NCI-H2227 treated with DMSO at 0.1 percent for 48 hours (cell line): ENCODE results near the gene MAP3K5.

Experiments
- DNase-seq: peaks from one replicate; lab custom pipeline; 2025; lab: John Stamatoyannopoulos, UW

The MAP3K5 gene

GRCh38 chr6:136749359-136749997 is 42.8 kb downstream of the MAP3K5 start:
- peak; percentile 60 for DNase-seq

DNA sequence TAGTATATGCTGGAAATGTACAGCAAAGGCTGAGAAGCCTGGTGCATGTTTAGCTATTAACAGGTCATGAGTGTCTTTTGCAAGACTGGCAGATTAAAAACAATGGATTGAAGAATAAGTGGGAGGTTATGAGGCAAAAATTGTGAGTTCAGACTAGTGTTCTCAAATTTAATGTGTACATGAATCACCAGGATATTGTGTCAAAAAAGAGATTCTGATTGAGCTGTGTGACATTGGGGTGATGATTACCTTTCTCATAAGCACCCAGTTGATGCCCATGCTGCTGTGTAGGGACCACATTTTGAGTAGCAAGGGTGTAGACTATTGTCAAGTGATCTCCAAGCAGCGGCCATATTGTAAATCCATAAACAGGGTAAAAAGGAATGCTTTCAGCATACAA is 44.8 kb downstream of the MAP3K5 start:
- no peak for DNase-seq

- DNase-seq = no peak
Observed at GRCh38 chr6:136745300-136745699, 47.0 kb downstream of the MAP3K5 start.

GRCh38 chr6:136744889-136745288 is 47.4 kb downstream of the MAP3K5 start:
- DNase-seq = no peak

GRCh38 chr6:136742125-136742524 is 50.2 kb downstream of the MAP3K5 start:
- no peak for DNase-seq

DNA sequence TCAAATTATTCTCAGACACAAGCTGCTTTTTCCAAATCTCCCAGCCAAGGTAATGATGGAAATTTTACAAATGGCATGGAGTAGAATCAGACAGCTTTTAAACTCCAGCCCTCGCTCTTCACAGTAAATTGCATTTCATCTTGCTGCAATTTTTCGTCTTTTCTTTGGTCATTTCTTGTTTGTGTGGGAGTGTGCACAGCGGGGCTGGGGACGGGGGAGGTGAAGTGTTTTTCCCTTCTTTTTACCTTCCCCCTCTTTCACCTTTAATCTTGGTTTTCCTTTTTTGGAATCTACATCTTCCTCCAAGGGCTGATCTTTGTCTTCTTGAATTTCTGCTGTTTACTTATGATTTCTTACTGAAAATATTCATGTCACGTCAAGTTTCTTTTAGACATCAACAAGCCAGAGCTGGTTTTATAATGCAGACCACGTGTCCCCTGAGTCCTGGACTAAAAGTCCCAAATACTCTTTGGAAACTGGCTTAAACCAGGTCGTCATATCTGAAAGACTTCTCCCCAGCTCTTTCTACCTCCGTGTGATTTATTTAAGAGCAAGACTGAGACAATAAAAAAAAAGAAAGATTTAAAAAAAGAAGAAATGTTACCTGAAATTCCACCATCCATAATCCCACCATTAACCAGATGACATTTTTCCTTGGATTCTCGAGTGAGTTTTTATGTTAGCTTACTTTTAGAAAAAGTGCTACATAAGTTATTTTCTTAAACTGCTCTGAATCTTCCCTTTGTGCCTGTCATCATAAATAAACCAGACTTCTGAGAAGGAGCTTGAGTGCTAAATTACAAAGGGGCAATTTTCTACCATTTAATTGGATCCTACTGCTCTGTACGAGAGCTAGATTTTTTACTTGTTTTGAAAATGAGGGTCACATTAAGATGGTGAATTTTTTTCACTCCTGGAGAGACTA is 52.0 kb downstream of the MAP3K5 start:
- peak; percentile 45 for DNase-seq

DNA sequence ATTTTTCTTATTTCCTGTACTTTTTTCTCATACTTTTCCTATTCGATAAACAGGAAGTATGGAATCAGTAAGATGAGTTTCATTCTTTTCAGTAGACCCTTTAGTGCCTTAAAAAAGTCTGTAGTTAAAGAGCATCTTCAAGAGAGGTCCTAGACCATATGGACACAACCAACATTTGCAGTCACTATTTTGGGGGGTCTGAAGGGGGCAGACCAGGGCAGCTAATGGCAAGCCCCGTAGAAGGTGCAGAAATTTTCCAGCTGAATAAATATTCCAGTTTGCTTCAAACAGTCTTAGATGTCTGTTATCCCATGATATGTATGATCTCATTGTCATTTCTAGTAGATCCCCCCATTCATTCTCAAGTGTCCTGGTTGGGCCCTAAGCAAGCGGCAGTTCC is 52.8 kb downstream of the MAP3K5 start:
- no peak for DNase-seq

DNA sequence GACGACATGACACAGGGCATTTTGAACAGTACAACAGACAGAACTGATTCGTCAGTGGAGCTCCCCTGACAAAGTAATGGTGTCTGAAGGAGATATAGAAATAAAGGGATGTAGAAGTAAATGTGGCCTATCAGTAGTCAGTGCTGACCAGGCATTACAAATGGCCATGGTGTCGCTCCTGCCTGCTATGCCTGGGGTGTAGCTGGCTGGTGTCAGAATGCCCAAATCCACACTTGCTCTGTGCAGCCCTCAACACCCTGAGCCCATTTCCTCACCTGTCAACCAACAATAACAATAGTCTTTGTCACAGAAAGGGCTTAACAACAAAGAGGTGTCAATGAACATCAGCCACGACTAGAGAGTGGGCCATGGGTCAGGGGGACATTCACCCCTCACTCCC is 53.2 kb downstream of the MAP3K5 start:
- no peak for DNase-seq

DNA sequence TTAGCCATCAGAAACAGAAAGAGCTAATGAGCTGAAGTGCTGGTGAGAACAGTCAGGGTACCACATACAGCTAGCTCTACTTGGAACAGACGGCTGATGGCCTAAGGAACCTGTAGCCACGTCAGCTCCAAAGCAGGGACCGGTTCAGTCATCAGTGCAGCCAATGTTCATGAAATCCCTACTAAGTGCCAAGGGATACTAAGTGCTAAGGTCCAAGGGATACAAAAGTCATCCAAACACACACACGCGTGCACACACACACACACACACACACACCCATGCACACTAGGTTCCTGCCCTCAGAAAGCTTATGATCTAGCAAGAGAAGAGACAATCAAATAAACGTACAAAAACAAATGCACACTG is 53.6 kb downstream of the MAP3K5 start:
- DNase-seq = no peak

GRCh38 chr6:136737871-136738691 is 54.2 kb downstream of the MAP3K5 start:
- no peak for DNase-seq

DNA sequence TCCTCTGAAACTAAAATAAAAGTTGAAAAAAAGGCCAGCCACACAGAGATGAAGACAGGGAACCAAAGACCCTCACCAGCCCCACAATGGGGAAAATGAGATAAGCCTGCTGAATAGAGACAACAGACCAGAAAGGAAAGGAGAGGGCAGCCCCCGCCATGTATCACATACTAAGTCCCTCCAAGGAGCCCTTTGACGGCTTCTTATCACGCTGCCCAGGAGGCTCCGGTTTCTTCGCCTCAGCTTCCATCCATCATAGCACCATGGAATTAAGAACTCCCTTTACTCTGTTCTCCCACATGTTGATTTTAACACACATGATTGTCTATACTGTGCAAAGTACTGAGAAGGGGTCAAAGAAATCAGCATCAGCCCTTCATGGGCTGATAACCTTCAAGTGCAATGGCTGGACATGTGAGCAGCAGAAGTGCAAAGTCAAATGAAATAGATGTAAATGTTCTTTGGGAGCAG is 54.9 kb downstream of the MAP3K5 start:
- no peak for DNase-seq

DNA sequence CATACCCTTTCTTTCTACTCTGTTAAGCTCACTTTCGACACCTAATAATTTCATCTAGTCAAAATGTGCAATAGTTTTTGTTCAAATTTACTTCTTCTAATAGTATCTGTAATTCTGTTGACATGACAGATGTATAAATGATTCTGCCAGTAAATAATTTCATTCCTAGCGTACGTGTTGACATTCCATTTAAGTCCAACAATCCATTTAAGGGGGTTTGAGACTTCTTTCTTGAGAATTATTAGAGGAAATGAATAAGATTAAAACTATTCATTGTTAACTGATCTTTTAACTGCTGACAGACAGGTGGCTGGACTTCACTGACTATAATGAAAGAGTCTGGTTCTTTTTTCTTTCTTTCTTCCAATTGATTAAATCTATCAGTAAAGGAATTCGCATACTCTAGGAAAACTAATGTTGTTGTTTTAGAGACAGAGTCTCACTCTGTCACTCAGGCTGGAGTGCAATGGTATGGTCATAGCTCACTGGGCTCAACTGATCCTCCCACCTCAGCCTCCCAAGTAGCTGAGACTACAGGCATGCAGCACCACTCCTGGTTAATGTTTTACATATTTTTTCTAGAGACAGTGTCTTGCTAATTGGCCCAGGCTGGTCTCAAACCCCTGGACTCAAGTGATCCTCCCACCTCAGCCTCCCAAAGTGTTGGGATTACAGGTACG is 55.9 kb downstream of the MAP3K5 start:
- DNase-seq = no peak

GRCh38 chr6:136734977-136735376 is 57.3 kb downstream of the MAP3K5 start:
- no peak for DNase-seq

GRCh38 chr6:136732889-136733288 is 59.4 kb downstream of the MAP3K5 start:
- DNase-seq = no peak

GRCh38 chr6:136729832-136730231 is 62.4 kb downstream of the MAP3K5 start:
- DNase-seq = no peak

DNA sequence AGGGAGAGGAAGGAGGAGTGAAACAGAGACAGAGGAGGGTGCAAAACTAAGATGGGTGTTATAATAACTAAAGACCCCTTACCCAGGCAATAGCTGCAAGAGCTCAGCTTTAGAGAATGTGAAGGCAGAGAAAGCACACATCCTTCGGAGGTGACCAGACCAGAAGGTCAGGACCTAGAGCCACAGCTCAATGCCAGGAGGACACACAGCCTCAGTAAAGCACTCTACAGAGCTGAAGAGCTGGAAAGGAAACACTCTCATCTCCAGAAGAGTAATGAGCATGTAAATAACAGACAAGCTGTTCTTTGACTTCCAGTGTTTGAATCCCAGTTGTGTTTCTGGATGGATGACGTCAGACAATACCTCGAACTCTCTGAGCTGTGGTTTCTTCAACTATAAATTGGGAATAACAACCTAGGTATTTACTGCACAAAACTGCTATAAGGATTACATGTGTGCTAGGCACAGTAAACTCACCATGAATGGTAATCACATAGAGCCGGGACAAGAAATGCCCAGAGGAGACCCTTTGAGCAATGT is 63.2 kb downstream of the MAP3K5 start:
- DNase-seq = no peak

- DNase-seq = no peak
Observed at GRCh38 chr6:136728033-136728939, 64.0 kb downstream of the MAP3K5 start.

DNA sequence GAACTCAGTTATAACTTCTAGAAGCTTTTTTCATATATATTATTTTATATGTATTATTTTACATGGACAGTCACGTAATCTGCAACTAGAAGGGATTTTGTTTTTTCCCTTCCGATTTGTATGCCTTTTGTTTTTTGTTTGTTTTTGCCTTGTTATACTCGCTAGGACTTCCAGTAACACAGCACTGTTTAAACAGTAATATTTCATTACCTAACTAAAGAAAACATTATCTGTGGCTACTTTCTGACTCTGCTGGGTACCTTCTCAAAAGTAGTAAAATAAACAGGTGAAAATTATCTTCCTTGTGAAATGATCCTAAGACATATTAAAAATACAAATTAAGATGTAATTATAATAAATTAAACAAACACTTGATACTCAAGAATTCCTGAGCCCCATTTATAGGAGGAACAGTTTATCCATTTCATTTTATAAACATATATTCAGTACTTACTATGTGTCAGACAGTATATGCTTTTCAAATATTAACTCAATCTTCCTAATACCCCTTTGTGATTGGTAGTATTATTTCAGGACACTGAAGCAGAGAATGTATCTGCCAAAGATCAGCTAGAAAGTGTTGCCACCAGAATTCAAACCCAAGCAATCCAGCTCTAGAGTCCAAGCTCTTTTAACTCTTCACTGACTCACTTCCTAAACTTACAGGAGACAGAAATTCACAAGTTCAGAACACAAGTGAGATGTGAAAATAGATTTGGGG is 65.3 kb downstream of the MAP3K5 start:
- DNase-seq = no peak

GRCh38 chr6:136725124-136725523 is 67.2 kb downstream of the MAP3K5 start:
- DNase-seq = no peak

GRCh38 chr6:136723780-136724179 is 68.5 kb downstream of the MAP3K5 start:
- no peak for DNase-seq
